GM20000 (cell line): ENCODE results near the gene ALX3.
A peak's percentile ranks its signal among the peaks of the same experiment; 100 is the strongest.

Source experiments
- DNase-seq: peaks from one replicate; pipeline ENCODE4 v3.0.0; 2012; ENCODE audit warnings: low spot score
- TF ChIP-seq, protein P1 (sequence below): IDR thresholded peaks from 2 replicates; pipeline ENCODE4 v1.5.1; 2012; ENCODE audit warnings: mild to moderate bottlenecking, control low read depth; ENCODE audit errors: extremely low read depth, missing control alignments

The ALX3 gene

DNA sequence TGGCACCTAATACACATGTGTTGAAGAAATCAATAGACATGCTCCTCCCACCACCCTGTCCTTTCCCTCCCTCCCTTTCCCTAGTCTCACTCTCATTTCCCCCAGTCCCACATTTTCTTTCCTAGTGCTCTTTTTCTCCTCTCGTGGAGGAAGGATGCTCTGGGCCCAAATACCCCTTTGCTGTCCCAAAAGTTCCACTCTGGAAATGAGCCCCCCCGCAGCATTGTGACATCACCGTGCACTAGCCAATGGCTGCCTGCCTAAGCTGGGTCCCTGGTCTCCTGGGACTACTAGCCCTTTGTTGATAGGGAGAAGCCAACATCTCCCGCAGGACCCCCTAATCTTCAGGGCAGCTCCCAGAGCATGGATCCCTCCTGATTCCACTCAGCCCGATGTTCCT is 41.7 kb upstream of the ALX3 start, which contains the start of gene UBL4B:
Gene UBL4B, plus strand, starts transcription at position 301 of the 400 bp plus-strand sequence. Its CDS starts 92 bp downstream, at position 393.
- TF ChIP-seq, protein P1, sequence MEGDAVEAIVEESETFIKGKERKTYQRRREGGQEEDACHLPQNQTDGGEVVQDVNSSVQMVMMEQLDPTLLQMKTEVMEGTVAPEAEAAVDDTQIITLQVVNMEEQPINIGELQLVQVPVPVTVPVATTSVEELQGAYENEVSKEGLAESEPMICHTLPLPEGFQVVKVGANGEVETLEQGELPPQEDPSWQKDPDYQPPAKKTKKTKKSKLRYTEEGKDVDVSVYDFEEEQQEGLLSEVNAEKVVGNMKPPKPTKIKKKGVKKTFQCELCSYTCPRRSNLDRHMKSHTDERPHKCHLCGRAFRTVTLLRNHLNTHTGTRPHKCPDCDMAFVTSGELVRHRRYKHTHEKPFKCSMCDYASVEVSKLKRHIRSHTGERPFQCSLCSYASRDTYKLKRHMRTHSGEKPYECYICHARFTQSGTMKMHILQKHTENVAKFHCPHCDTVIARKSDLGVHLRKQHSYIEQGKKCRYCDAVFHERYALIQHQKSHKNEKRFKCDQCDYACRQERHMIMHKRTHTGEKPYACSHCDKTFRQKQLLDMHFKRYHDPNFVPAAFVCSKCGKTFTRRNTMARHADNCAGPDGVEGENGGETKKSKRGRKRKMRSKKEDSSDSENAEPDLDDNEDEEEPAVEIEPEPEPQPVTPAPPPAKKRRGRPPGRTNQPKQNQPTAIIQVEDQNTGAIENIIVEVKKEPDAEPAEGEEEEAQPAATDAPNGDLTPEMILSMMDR, result no peak
- no peak for DNase-seq

DNA sequence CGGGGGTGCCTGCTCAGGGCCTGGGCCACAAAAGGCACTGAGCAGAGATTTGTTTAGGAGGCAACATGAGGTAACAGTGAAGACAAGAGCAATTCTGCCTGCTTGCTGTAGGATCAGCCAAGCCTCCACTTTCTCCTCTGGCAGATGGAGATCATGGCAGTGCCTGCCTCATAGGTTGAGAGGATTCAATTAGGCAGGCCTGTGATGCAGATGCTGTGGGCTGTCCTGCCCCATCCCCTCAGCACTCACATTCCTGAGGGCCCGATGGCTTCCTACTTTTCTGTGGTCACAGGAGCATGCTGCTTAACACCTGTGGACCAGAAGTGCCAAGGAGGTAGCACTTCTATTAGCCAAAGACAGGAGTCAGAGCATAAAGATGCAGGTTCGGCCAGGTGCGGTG is 40.6 kb upstream of the ALX3 start:
- TF ChIP-seq, protein P1, result no peak
- no peak for DNase-seq

DNA sequence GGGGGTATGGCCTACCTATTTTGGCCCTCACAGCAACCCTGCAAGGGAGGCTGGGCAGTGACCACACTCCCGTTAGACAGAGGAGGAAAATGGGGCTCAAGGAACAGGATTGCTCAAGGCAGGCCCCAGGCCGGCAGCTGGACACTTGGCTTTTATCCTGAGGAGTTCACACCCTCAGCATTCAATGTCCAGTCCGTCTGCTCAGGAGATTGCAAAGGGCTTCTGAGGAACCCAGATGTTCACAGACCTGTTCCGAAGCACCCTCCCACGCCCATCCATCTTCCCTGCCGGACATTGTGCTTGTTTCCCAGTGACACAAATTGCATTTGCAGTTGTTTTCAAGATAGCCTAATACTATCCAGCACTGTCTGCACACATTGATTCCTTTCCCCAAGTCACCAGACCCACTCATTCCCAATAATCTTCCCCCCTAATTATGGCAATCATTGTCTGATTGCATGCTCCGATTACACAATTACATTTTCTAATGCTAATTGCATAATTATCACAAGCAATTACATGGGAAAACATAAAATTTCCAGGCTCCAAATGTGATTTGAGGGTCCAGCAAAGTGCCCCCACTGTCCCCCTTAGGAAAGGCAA is 37.5 kb upstream of the ALX3 start:
- no peak for DNase-seq
- TF ChIP-seq, protein P1, result no peak

DNA sequence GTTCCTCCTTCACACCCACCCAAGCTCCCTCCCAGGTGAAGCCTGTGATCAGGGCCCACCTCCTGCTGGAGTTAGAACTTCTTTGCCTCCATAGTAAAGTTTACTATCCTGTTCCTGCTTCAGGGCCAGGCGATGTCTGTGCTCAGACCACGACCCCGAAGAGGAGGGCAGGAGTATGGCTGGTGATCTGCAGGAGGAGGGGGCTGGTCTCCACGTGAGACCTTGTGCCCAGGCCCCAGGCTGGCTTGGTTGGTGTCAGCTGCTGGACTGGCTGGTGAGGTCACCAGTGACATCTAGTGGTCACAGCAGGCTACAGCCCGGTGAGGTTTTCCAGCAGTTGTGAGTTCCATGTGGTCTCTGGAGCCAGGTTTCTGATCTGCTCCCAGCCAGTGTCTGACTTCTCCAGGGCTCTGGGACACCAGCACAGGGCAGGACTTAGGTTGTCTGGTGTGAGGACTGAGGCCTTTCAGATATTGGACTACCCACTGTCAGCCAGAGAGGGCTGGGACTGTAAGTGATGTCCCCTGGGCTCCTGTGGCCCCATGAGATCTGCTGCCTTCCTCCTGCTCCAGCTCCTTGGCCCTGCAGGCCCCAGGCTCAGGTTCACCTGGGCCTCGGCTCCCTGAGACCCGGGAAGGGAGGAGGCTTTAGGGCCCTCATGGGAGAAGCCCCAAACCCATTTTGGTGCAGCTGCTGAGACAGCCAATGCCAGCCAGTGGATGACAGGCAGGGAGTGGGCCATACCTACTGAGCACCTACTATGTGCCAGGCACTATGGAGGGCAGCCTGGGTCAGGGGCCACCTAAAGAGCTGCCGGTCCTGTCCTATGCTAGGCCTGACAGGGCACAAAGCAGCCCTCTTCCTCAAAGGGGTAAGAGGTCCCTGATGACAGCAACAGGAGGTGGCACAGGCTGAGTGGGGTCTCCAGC is 35.8 kb upstream of the ALX3 start:
- TF ChIP-seq, protein P1, result peak; percentile 78
- DNase-seq, result peak; percentile 78

DNA sequence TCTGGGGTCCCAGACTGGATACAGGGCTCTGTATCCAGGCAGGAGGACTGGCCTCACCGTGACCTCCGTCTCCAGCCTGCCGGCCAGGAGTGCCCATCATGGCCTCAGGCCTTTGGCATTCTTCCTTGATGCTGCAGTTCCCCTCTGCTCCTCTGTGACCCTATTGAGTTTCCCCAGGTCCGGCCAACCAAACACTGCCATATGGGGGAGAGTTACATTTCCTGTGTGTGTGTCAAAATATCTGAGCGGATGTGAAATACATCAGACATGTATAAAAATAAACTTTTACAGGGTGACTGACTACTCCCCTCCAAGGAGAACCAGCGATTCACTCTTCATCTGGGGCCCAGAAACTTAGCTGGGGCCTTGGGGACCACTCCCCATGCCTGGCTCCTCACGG is 31.6 kb upstream of the ALX3 start:
- TF ChIP-seq, protein P1, result no peak
- peak; percentile 47 for DNase-seq

DNA sequence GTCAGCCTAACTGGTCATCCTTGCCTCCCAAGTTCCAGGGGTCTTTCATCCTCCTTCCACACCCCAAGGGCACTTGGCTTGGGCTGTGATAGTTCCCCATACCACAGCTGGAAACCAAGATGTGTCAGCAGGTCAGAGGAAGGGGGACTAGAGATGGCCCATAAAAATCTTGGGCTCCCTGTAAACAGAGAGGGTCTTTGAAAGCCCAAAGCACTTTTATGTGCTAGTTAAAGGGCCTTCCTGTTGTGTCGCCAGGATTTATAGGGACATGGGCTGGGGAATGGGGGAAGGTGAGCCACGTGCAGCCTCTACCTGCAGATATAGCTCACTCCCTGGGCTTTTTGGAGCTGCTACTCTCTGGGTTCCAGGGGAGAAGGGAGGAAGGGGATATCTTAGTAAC is 29.9 kb upstream of the ALX3 start:
- DNase-seq, result no peak
- TF ChIP-seq, protein P1, result no peak
